GM12864 (cell line): ENCODE data around the gene ZNF467.

Experiments used
- DNase-seq: peaks from one replicate; pipeline ENCODE4 v3.0.0-alpha.2; 2011; ENCODE audit warnings: low read depth
- H3K4me3 ChIP-seq: 2 replicates; pipeline ENCODE4 v1.5.1; 2011; ENCODE audit warnings: mild to moderate bottlenecking, low read depth, low read length, control low read depth
- TF ChIP-seq, protein P1 (sequence below): IDR thresholded peaks from 2 replicates; pipeline ENCODE4 v1.5.1; 2011; ENCODE audit warnings: low read depth, mild to moderate bottlenecking, moderate library complexity, low read length, control low read depth, inconsistent platforms; ENCODE audit errors: missing control alignments

Gene ZNF467

DNA sequence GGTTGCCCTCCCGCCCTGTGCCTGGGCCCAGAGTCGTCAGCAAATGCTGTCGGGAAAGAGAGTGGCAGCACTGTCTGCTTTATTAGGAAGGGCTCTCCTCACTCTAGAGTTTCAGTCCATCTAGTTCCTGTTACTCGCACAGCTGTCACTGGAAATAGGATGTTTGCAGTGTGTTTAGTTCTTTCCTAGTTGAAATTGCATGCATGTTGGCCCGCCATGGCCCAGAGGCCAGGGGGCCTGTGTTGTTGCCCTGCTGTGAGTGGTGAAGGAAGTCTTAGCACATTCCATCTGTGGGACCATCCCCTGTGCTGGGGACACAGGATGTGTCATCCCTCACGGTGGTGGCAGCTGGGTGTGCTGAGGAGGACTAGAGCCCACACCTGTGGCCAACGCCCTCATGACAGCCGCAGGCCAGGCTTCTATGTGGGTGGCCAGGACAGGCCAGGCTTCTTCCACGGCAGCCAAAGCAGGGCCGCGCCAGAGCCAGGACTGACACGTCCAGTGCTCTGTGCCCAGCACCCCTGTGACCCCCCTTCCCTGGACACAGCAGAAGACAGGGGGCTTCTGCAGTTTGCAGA lies 45.4 kb downstream of the ZNF467 start:
- no peak overlapping the region for H3K4me3 ChIP-seq
- DNase-seq, result no peak
- TF ChIP-seq, protein P1, sequence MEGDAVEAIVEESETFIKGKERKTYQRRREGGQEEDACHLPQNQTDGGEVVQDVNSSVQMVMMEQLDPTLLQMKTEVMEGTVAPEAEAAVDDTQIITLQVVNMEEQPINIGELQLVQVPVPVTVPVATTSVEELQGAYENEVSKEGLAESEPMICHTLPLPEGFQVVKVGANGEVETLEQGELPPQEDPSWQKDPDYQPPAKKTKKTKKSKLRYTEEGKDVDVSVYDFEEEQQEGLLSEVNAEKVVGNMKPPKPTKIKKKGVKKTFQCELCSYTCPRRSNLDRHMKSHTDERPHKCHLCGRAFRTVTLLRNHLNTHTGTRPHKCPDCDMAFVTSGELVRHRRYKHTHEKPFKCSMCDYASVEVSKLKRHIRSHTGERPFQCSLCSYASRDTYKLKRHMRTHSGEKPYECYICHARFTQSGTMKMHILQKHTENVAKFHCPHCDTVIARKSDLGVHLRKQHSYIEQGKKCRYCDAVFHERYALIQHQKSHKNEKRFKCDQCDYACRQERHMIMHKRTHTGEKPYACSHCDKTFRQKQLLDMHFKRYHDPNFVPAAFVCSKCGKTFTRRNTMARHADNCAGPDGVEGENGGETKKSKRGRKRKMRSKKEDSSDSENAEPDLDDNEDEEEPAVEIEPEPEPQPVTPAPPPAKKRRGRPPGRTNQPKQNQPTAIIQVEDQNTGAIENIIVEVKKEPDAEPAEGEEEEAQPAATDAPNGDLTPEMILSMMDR, result no peak

DNA sequence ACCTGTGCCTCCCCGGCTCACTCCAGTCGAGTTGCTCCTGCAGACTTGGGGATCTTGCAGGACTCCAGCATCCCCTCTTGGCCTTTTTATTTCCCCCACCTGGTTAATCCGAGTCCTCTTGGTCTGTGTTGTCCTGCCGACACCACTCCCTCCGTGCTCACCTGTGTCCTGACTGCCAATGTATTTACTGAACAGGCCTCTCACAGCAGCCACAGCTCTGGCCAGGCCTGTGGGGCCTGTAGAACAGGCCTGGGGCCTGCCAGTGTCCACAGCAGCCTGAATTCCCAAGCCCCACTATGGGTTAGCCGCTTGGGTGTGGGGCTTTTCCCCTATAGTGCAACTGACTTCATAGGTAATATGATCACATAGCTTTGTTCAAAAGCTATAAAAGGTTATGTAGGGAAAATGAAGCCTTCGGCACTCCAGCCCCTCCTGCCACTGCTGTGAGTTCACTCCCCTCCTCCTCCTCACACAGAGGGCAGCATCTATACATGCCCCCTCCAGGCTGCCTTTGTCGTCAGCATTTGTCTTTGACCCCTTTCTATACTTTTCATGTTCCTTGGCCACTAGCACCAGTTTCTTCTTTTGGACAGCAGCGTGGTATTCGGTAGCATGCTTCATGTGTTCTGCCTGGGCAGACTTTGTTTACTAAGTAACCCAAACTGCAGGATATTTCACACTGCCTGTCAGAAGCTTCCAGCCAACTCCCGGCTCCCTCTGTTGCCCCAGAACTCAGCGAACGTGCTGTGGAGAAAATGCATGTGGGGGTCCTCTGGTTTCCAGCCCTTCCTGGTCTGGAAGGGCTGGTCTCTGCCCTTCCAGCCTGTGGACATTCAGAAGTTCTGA lies 46.1 kb downstream of the ZNF467 start:
- no peak for DNase-seq
- H3K4me3 ChIP-seq, result no peak overlapping the region
- TF ChIP-seq, protein P1, result no peak

DNA sequence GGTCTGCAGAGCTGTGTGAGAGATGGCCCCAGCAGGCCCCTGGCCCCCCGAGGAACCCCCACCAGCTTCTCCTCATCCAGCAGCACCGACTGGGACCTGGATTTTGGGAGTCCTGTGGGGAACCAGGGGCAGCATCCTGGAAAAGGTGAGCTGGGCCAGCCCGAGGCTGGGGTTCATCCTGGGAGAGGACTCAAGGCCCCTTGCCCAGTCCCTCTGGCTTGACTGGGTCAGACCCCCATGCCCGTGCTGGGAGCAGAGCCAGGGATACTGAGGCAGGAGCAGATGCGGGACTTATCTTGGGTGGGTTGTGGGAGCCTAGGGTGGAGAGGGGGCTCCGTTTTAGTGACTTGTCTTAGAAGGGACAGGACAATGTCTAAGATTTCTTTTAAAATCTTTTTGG lies 47.5 kb downstream of the ZNF467 start:
- TF ChIP-seq, protein P1, result no peak
- H3K4me3 ChIP-seq, result no peak overlapping the region
- DNase-seq, result no peak

DNA sequence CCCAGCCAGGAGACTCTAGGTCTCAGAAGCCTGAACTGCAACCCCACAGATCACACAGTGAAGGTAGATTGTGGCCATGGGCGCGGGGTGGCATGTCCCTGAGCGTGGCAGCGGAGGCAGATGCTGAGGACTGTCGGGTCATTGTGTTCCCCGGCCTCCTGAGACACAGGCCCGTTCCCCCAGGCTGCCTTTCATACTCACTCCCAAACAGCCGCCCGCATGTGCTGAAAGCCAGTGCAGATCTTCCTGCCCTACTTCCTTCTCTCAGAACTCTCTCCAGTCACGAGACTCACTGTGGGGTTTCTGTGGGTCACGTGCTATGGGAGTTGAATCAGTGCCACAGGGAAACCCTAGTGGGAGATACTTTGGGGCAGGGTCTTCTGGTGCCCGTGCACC lies 48.0 kb downstream of the ZNF467 start:
- H3K4me3 ChIP-seq, result no peak overlapping the region
- no peak for DNase-seq
- TF ChIP-seq, protein P1, result no peak

DNA sequence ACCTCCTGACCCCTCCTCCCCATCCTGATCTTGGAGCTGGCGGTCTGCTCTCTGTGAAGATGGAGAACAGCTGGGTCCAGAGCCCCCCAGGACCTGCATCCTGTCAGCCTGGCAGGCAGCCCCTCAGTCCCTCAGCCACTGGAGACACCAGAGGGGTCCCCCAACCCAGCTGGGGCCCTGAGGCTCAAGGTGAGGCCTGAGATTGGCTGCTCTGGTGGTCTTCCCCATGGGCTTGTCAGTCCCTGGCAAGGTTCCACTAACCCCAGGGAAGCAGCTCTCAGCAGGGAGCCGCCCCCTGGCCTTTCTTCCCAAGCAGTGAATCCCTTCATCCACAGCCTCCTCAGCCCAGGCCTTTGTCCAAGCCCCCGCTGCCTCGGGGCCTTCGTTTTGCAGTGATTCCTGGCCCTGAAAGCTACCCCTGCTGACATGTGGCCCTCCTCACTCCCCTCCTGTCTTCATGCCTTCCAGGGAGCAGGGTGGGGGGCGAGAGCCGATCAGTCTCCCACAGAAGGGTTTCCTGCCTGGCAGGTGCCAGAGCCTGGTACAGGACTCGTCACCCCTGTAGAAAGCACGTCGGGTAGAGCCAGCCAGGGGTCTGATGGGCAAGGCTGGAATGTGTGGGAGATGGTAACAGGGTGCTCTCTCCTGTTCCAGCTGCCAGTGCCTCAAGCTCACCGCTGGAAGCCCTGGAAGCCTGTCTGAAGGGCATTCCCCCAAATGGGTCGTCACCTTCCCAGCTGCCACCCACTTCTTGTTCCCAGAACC lies 48.5 kb downstream of the ZNF467 start:
- TF ChIP-seq, protein P1, result no peak
- no peak for DNase-seq
- H3K4me3 ChIP-seq, result no peak overlapping the region

DNA sequence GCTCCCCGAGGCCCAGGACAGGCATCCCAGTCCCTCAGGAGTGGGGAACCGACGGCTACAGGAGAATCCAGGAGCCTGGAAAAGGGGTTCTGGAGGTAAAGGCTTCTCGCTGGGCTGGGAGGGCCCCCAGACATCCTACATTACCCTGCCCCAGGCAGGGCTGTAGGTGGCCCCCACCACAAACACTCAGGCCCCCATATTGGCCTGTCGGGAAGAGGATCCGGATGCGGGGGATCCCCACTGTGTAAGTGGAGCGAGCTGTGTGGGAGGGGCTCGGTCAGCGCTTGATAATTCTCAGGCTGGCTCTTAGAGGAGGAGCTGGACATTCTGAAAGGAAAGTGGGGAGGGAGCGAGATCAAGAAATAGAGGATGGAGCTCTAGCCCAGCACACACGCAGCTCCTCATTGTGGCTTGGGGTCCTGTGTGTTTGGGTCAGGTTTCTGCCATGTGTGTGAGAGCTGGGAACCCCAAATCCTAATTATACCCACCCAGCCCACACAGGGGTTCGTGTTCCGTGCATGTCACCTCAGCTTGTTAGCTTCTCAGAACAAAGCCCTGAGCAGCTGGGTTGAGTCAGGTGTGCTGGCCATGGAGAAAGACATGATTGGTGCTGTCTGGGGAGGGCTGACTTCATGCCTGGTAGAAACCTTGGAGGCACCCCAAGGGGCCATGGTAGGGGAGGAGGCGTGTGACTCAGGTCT lies 49.4 kb downstream of the ZNF467 start:
- H3K4me3 ChIP-seq, result no peak overlapping the region
- no peak for DNase-seq
- TF ChIP-seq, protein P1, result no peak
